ENCODE results near the gene TRIM40.

TRIM40 gene

GRCh38 chr6:30113003-30113759, 22.8 kb upstream of the TRIM40 start, which contains the start of gene TRIM31:
TSS of gene TRIM31 (minus strand) at chr6:30113090. CDS start at chr6:30112805, 285 bp downstream.
- TF ChIP-seq USF1 (IDR thresholded peaks at IDR 0.05) (no peak), CREB1 (IDR thresholded peaks at IDR 0.05; ENCODE audit: low read depth) (no peak), EP300 (IDR thresholded peaks at IDR 0.05; ENCODE audit: borderline replicate concordance) (no peak), TCF12 (IDR thresholded peaks at IDR 0.05; ENCODE audit: low read depth) (no peak), REST (IDR thresholded peaks at IDR 0.05; ENCODE audit: low read depth) (no peak), YY1 (IDR thresholded peaks at IDR 0.05; ENCODE audit: low read depth) (no peak), EGR1 (IDR thresholded peaks at IDR 0.05) (no peak)

GRCh38 chr6:30113841-30114240, 22.1 kb upstream of the TRIM40 start:
- no peak for TF ChIP-seq EP300 (IDR thresholded peaks at IDR 0.05; ENCODE audit: borderline replicate concordance)
- no peak for TF ChIP-seq TEAD4 (IDR thresholded peaks at IDR 0.05)
- TF ChIP-seq FOXM1 (IDR thresholded peaks at IDR 0.05; ENCODE audit: borderline replicate concordance, low read depth): no peak
- TF ChIP-seq MAX (IDR thresholded peaks at IDR 0.05): no peak
- TF ChIP-seq ZBTB7A (IDR thresholded peaks at IDR 0.05; ENCODE audit: low read depth): no peak
- no peak for TF ChIP-seq TAF1 (IDR thresholded peaks at IDR 0.05; ENCODE audit: low read depth)
- no peak for TF ChIP-seq NFIC (IDR thresholded peaks at IDR 0.05)
- no peak for TF ChIP-seq TCF12 (IDR thresholded peaks at IDR 0.05; ENCODE audit: low read depth)
- no peak for TF ChIP-seq EGR1 (IDR thresholded peaks at IDR 0.05)

GRCh38 chr6:30116724-30117123, 19.2 kb upstream of the TRIM40 start:
- TF ChIP-seq TEAD4 (IDR thresholded peaks at IDR 0.05) (no peak), NFIC (IDR thresholded peaks at IDR 0.05) (no peak), TCF12 (IDR thresholded peaks at IDR 0.05; ENCODE audit: low read depth) (no peak), ZBTB7A (IDR thresholded peaks at IDR 0.05; ENCODE audit: low read depth) (no peak), REST (IDR thresholded peaks at IDR 0.05; ENCODE audit: low read depth) (no peak), CEBPB (IDR thresholded peaks at IDR 0.05) (no peak), RAD21 (IDR thresholded peaks at IDR 0.05; ENCODE audit: low read depth) (no peak), EP300 (IDR thresholded peaks at IDR 0.05; ENCODE audit: borderline replicate concordance) (no peak), FOXM1 (IDR thresholded peaks at IDR 0.05; ENCODE audit: borderline replicate concordance, low read depth) (no peak), MAX (IDR thresholded peaks at IDR 0.05) (no peak), USF1 (IDR thresholded peaks at IDR 0.05) (no peak), EGR1 (IDR thresholded peaks at IDR 0.05) (no peak), CREB1 (IDR thresholded peaks at IDR 0.05; ENCODE audit: low read depth) (no peak)

- TF ChIP-seq RAD21 (IDR thresholded peaks at IDR 0.05; ENCODE audit: low read depth) (no peak), FOXM1 (IDR thresholded peaks at IDR 0.05; ENCODE audit: borderline replicate concordance, low read depth) (no peak), REST (IDR thresholded peaks at IDR 0.05; ENCODE audit: low read depth) (no peak), TCF12 (IDR thresholded peaks at IDR 0.05; ENCODE audit: low read depth) (no peak), ZBTB7A (IDR thresholded peaks at IDR 0.05; ENCODE audit: low read depth) (no peak), USF1 (IDR thresholded peaks at IDR 0.05) (no peak), EP300 (IDR thresholded peaks at IDR 0.05; ENCODE audit: borderline replicate concordance) (no peak), TAF1 (IDR thresholded peaks at IDR 0.05; ENCODE audit: low read depth) (no peak), CEBPB (IDR thresholded peaks at IDR 0.05) (no peak), CREB1 (IDR thresholded peaks at IDR 0.05; ENCODE audit: low read depth) (no peak), EGR1 (IDR thresholded peaks at IDR 0.05) (no peak), YY1 (IDR thresholded peaks at IDR 0.05; ENCODE audit: low read depth) (no peak), TEAD4 (IDR thresholded peaks at IDR 0.05) (no peak), MAX (IDR thresholded peaks at IDR 0.05) (no peak), NFIC (IDR thresholded peaks at IDR 0.05) (no peak)
Observed at GRCh38 chr6:30121446-30122366, 14.2 kb upstream of the TRIM40 start.
